K562 (cell line): ENCODE results near the gene AP3M1. TPM values are rescaled to one million over a fixed set of nuclear protein-coding genes. Genes with fewer than 3 reads are reported as not detected.

Experiments
- ATAC-seq: fragments of 200-7000 bp; cut with Tn5 transposase; 3 replicates; pipeline ENCODE4 v1.9.1; 2020; ENCODE audit warnings: moderate library complexity
- BruUV-seq: library from RNA; stranded (reverse); fragments of 400-500 nt; replicated peaks from 2 replicates; lab custom pipeline; 2021; lab: Mats Ljungman, UMichigan
- CTCF ChIA-PET: fragments of 300-600 bp; formaldehyde crosslinking; extraction: SDS; loops from one replicate; lab custom pipeline; 2021; ENCODE audit warnings: low intra/inter-chr PET ratio; lab: Yijun Ruan, JAX
- POLR2A ChIA-PET: fragments of 300-600, 350-650 bp; sonication (Branson Sonifier 250); formaldehyde crosslinking; extraction: SDS; loops from one replicate; lab custom pipeline; 2021; ENCODE audit warnings: antibody characterized with exemption, inconsistent platforms; lab: Yijun Ruan, JAX
- DNase-seq, 4 experiments: peaks; one replicate each; pipeline versions ENCODE4 v3.0.0 to v3.0.0-alpha.2; 2011 to 2018; ENCODE audit warnings: low spot score in 3 of 4, mixed read lengths in 3 of 4; ENCODE audit errors: extremely low read depth in 1 of 4
- FAIRE-seq: peaks from 2 replicates; lab custom pipeline; 2011; peaks lifted over from hg19 to GRCh38; lab: Jason Lieb, UNC
- H2AFZ ChIP-seq: 2 replicates; pipeline ENCODE4 v1.6.0; 2011; ENCODE audit warnings: low read depth, low read length, control low read depth, inconsistent platforms
- H3K27ac ChIP-seq: fragments of 200-600 bp; 3 replicates; pipeline ENCODE4 v1.8.0; 2011; ENCODE audit warnings: low read depth, mild to moderate bottlenecking, control low read depth, inconsistent platforms, low read length, moderate library complexity, mixed read lengths; ENCODE audit errors: extremely low read depth
- H3K27me3 ChIP-seq, 2 experiments: fragments of 300-600 bp in 1 of 2; 2 replicates in 1 of 2; 3 replicates in 1 of 2; pipeline versions ENCODE4 v1.6.0 to v1.8.0; 2011; ENCODE audit warnings: inconsistent platforms in 2 of 2, low read length in 2 of 2, mild to moderate bottlenecking in 1 of 2, mixed read lengths in 1 of 2, moderate library complexity in 1 of 2; ENCODE audit not compliant: control insufficient read depth in 2 of 2, insufficient read depth in 2 of 2
- H3K36me3 ChIP-seq: fragments of 300-600 bp; 3 replicates; pipeline ENCODE4 v1.8.0; 2011; ENCODE audit warnings: mild to moderate bottlenecking, low read length, inconsistent platforms; ENCODE audit not compliant: control insufficient read depth, insufficient read depth
- H3K4me1 ChIP-seq, 2 experiments: fragments of 200-600 bp in 1 of 2; replicated peaks in 1 of 2; 2 replicates in 1 of 2; 3 replicates in 1 of 2; pipeline versions ENCODE4 v1.5.1 to v1.8.0; 2011; ENCODE audit warnings: inconsistent platforms in 2 of 2, low read length in 2 of 2, mild to moderate bottlenecking in 1 of 2, mixed read lengths in 1 of 2, moderate library complexity in 1 of 2; ENCODE audit not compliant: control insufficient read depth in 2 of 2, insufficient read depth in 2 of 2
- H3K4me2 ChIP-seq: 2 replicates; pipeline ENCODE4 v1.6.1; 2011; ENCODE audit warnings: low read length, control low read depth, inconsistent platforms, mixed read lengths; ENCODE audit not compliant: insufficient read depth
- H3K4me3 ChIP-seq: fragments of 200-600 bp; sonication (generic), shearing (Covaris generic); 2 replicates; pipeline ENCODE4 v1.5.1; 2016; ENCODE audit warnings: control low read depth, inconsistent platforms
- H3K79me2 ChIP-seq: fragments of 200-600 bp; 3 replicates; pipeline ENCODE4 v1.8.0; 2011; ENCODE audit warnings: low read length, inconsistent platforms; ENCODE audit not compliant: control insufficient read depth, insufficient read depth
- H3K9ac ChIP-seq, 2 experiments: 2 replicates each; pipeline versions ENCODE4 v1.6.0 to v1.6.1; 2011; ENCODE audit warnings: low read depth in 2 of 2, low read length in 2 of 2, control low read depth in 1 of 2, inconsistent platforms in 1 of 2, mild to moderate bottlenecking in 1 of 2, mixed read lengths in 1 of 2; ENCODE audit not compliant: insufficient read depth in 1 of 2
- H3K9me1 ChIP-seq: one replicate; pipeline ENCODE4 v1.6.0; 2011; ENCODE audit warnings: inconsistent platforms, mild to moderate bottlenecking, low read length, moderate library complexity; ENCODE audit not compliant: control insufficient read depth, insufficient read depth
- H3K9me3 ChIP-seq: replicated peaks from 2 replicates; pipeline ENCODE4 v1.5.1; 2011; ENCODE audit warnings: low read depth, low read length, inconsistent platforms; ENCODE audit not compliant: control insufficient read depth, insufficient read depth
- H4K20me1 ChIP-seq: replicated peaks from 2 replicates; pipeline ENCODE4 v1.6.1; 2011; ENCODE audit warnings: low read length, inconsistent platforms, mixed read lengths; ENCODE audit not compliant: control insufficient read depth, insufficient read depth
- ARID3A ChIP-seq: IDR thresholded peaks from 2 replicates; pipeline ENCODE4 v1.6.1; 2012; ENCODE audit warnings: low read depth, low read length, improper control_type of control experiment, borderline replicate concordance
- CEBPG ChIP-seq, 3 experiments: fragments of 200-800 bp in 1 of 3; sonication (Bioruptor generic) in 1 of 3; sonication (generic) in 1 of 3; formaldehyde crosslinking in 1 of 3; IDR thresholded peaks in 2 of 3; conservative IDR thresholded peaks in 1 of 3; 2 replicates each; pipeline versions ENCODE4 v1.6.1 to v1.8.0; 2016 to 2022; ENCODE audit warnings: missing compliant biosample characterization in 2 of 3, missing genetic modification characterization in 2 of 3, mild to moderate bottlenecking in 1 of 3, missing genetic modification reagents in 1 of 3
- CREBBP ChIP-seq: IDR thresholded peaks from one replicate; pipeline ENCODE4 v1.6.1; 2012; ENCODE audit warnings: low read depth, mild to moderate bottlenecking, control low read depth, inconsistent platforms, low read length
- CTCFL ChIP-seq: IDR thresholded peaks from 2 replicates; pipeline ENCODE4 v1.6.1; 2011; ENCODE audit warnings: borderline replicate concordance, low read depth, mild to moderate bottlenecking, moderate library complexity, low read length; ENCODE audit not compliant: insufficient read depth, poor library complexity, severe bottlenecking
- DEAF1 ChIP-seq: fragments of 450-650 bp; formaldehyde crosslinking; IDR thresholded peaks from 2 replicates; pipeline ENCODE4 v1.4.0; 2020; ENCODE audit warnings: mild to moderate bottlenecking, moderate library complexity
- E2F1 ChIP-seq: sonication (generic); formaldehyde crosslinking; IDR thresholded peaks from 2 replicates; pipeline ENCODE4 v1.8.1; 2023; ENCODE audit warnings: mild to moderate bottlenecking, missing genetic modification reagents, moderate library complexity
- GABPB1 ChIP-seq: sonication (generic); formaldehyde crosslinking; IDR thresholded peaks from 2 replicates; pipeline ENCODE4 v1.8.0; 2022; ENCODE audit warnings: mild to moderate bottlenecking, missing genetic modification reagents
- LEF1 ChIP-seq: fragments of 450-650 bp; IDR thresholded peaks from 2 replicates; pipeline ENCODE4 v1.6.1; 2016; ENCODE audit warnings: mild to moderate bottlenecking
- POLR3G ChIP-seq: IDR thresholded peaks from 2 replicates; pipeline ENCODE4 v1.6.1; 2011; ENCODE audit not compliant: insufficient read length, insufficient replicate concordance; ENCODE audit errors: extremely low read depth
- SP1 ChIP-seq: sonication (generic); formaldehyde crosslinking; IDR thresholded peaks from 2 replicates; pipeline ENCODE4 v1.8.1; 2022; ENCODE audit warnings: mild to moderate bottlenecking, missing genetic modification reagents
- ZEB2 ChIP-seq: fragments of 450-650 bp; IDR thresholded peaks from 2 replicates; pipeline ENCODE4 v1.6.1; 2016
- ZNF384 ChIP-seq: IDR thresholded peaks from 2 replicates; pipeline ENCODE4 v1.6.1; 2012; ENCODE audit warnings: low read depth, low read length, improper control_type of control experiment
- WGBS: fragments of 100-300 bp; shearing (Covaris generic); methylation state at CpG from one replicate; pipeline ENCODE4 v1.1.6; 2016; ENCODE audit warnings: low coverage, mixed read lengths; ENCODE audit not compliant: insufficient coverage; ENCODE audit errors: missing lambda C conversion rate; 5-methylcytosine and 5-hydroxymethylcytosine counted together
- in situ Hi-C: fragments of 300-500 bp; cut with MboI; formaldehyde crosslinking; loops from 4 replicates; pipeline ENCODE4 v1.15.0; 2018; ENCODE audit warnings: inconsistent platforms, mixed read lengths
- intact Hi-C: fragments of 100-400 bp; cut with micrococcal nuclease; formaldehyde crosslinking; loops from 2 replicates; pipeline ENCODE4 v1.14.2; 2022
- polyA plus RNA-seq, 8 experiments: library from polyadenylated mRNA; depleted of rRNA in 4 of 8; stranded (reverse) in 5 of 8; unstranded in 3 of 8; fragments of >200 nt; fragmentation: Nextera tagmentation in 2 of 8; fragmentation: Illumina TruSeq in 1 of 8; extraction: Ambion mirVana in 2 of 8; extraction: Trizol in 1 of 8; gene quantifications; 2 replicates each; pipeline versions ENCODE4 v1.2.1 to v1.2.3, GENCODE V29; 2011 to 2014; ENCODE audit warnings: inconsistent platforms in 1 of 8, missing spikeins in 1 of 8
- total RNA-seq, 7 experiments: library from RNA; depleted of rRNA in 6 of 7; stranded (reverse); fragments of >200 nt in 6 of 7; fragmentation: Illumina TruSeq in 2 of 7; extraction: Trizol in 2 of 7; gene quantifications; 2 replicates each; pipeline versions ENCODE4 v1.2.1 to v1.2.3, GENCODE V29; 2011 to 2021; ENCODE audit warnings: low replicate concordance in 1 of 7

AP3M1 gene
- total and polyA plus RNA-seq, 9 of the 15 experiments (the other 6 are each of a cell fraction or from before 2014, with no cell fraction given), result 44.3 to 135 (median 67.6) TPM

- no TSS peak for BruUV-seq
- peak; percentile 92 for ATAC-seq
- in situ Hi-C loops (loop anchor here (5.0 kb wide), 1 partner anchor 194 kb away; no protein-coding TSS in a partner anchor), intact Hi-C loops (loop anchor here (1.0 to 5.0 kb wide), 3 partner anchors 84 to 195 kb away; partner anchors contain the start of gene VCL)
- no peak overlapping the region for H3K4me3 ChIP-seq
- DNase-seq, result peak; percentile 55 to 80 (median 68)
- H3K9me3 ChIP-seq, result no peaks in the 10 kb centered on the region
- H3K4me1 ChIP-seq, result peaks cover 0 to 15% of the 10 kb centered on the region in 2 experiments; a peak in 1 of 5 replicates
- WGBS, result 35% methylated on average over 4 of the region's 4 CpGs
- peak; percentile 85 for FAIRE-seq
- ChIA-PET CTCF (interaction anchor here (1.3 to 2.3 kb wide), 3 partner anchors 125 to 232 kb away, joined by 3 to 20 read pairs (median 15); no protein-coding TSS in a partner anchor), POLR2A (interaction anchor here (0.6 to 1.6 kb wide), 10 partner anchors 9 to 202 kb away, joined by 3 to 5 read pairs (median 3); no protein-coding TSS in a partner anchor)
- no peaks in the 10 kb centered on the region for H4K20me1 ChIP-seq
- no peak overlapping the region for H2AFZ ChIP-seq
- H3K27ac ChIP-seq, result no peak overlapping the region
- H3K79me2 ChIP-seq, result no peaks in the 10 kb centered on the region
- no peak overlapping the region for H3K4me2 ChIP-seq
- H3K27me3 ChIP-seq, result no peaks in the 10 kb centered on the region
- H3K9ac ChIP-seq, result no peak overlapping the region
- H3K36me3 ChIP-seq, result peaks cover 59% of the 10 kb centered on the region
- H3K9me1 ChIP-seq, result no peaks in the 10 kb centered on the region
- TF ChIP-seq E2F1 (CRISPR knock-in tag) (0 out of 2 replicates have a peak, but pooled peaks have one; percentile 28), ZNF384 (peak; percentile 66; the same call in 1 of the 2 replicates), ARID3A (peak; percentile 78; the same call in 1 of the 2 replicates), DEAF1 (CRISPR knock-in tag) (peak; percentile 65), ZEB2 (0 out of 2 replicates have a peak, but pooled peaks have one; percentile 21), GABPB1 (CRISPR knock-in tag) (0 out of 2 replicates have a peak, but pooled peaks have one; percentile 32), LEF1 (no peak), CREBBP (no peak), CTCFL (peak; percentile 73), CEBPG (CRISPR knock-in tag; IDR thresholded peaks at IDR 0.05) (0 out of 2 replicates have a peak, but pooled peaks have one; percentile 25), CEBPG (tag; conservative IDR thresholded peaks at IDR 0.05 in 1 of 2, IDR thresholded peaks at IDR 0.05 in 1 of 2) (no peak), POLR3G (no peak), SP1 (0 out of 2 replicates have a peak, but pooled peaks have one; percentile 32)
Measured at GRCh38 chr10:74081192-74081803, 69.3 kb downstream of the AP3M1 start.
